DOHH2 (cell line): ENCODE results near the gene SON.

Experiments used
- EZH2phosphoT487 ChIP-seq: fragments of 200-600 bp; sonication (generic); IDR thresholded peaks from 2 replicates; pipeline ENCODE4 v1.6.1; 2017; ENCODE audit warnings: borderline replicate concordance, mild to moderate bottlenecking, antibody characterized with exemption, low read length, moderate library complexity, mixed read lengths
- TF ChIP-seq, protein P1 (sequence below): fragments of 200-600 bp; sonication (generic); IDR thresholded peaks from one replicate; pipeline ENCODE4 v1.5.1; 2014; ENCODE audit warnings: antibody characterized with exemption, mild to moderate bottlenecking, low read depth, low read length; ENCODE audit not compliant: poor library complexity, severe bottlenecking

DNA sequence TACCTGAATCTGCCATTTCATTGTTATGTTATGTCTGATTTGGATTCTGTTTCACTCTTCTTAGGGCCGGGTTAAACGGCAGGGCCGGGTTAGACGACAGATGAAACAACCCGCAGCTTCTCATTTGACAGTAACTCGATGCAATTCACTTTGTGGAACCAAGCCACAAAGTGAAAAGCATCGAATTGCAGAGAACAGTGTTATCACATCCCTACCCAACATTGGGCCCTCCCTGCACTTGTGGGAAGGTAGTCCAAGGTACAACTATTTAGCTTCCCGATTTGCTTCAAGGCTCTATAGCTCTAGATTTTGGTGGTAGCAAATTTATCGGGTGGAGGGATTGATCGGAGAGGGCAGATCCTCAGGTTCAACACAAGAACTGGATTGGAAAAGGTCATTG lies 17.0 kb downstream of the SON start:
- TF ChIP-seq, protein P1, sequence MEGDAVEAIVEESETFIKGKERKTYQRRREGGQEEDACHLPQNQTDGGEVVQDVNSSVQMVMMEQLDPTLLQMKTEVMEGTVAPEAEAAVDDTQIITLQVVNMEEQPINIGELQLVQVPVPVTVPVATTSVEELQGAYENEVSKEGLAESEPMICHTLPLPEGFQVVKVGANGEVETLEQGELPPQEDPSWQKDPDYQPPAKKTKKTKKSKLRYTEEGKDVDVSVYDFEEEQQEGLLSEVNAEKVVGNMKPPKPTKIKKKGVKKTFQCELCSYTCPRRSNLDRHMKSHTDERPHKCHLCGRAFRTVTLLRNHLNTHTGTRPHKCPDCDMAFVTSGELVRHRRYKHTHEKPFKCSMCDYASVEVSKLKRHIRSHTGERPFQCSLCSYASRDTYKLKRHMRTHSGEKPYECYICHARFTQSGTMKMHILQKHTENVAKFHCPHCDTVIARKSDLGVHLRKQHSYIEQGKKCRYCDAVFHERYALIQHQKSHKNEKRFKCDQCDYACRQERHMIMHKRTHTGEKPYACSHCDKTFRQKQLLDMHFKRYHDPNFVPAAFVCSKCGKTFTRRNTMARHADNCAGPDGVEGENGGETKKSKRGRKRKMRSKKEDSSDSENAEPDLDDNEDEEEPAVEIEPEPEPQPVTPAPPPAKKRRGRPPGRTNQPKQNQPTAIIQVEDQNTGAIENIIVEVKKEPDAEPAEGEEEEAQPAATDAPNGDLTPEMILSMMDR: no peak
- no peak for TF ChIP-seq EZH2phosphoT487
